K562 (cell line): Measurements from ENCODE around the gene NEU1. TPM values are rescaled to one million over a fixed set of nuclear protein-coding genes. Genes with fewer than 3 reads are reported as not detected.

Source experiments
- ARID3A ChIP-seq: IDR thresholded peaks from 2 replicates; pipeline ENCODE4 v1.6.1; 2012; ENCODE audit warnings: low read depth, low read length, improper control_type of control experiment, borderline replicate concordance
- CHD7 ChIP-seq: fragments of 200-600 bp; sonication (generic); IDR thresholded peaks from one replicate; pipeline ENCODE4 v1.6.1; 2012; ENCODE audit warnings: mild to moderate bottlenecking, low read depth, low read length, inconsistent platforms
- FOS ChIP-seq: IDR thresholded peaks from 3 replicates; pipeline ENCODE4 v1.6.1; 2011; ENCODE audit not compliant: insufficient read length; ENCODE audit errors: extremely low read depth
- MXI1 ChIP-seq: IDR thresholded peaks from 2 replicates; pipeline ENCODE4 v1.6.1; 2011; ENCODE audit warnings: low read depth, mild to moderate bottlenecking, improper control_type of control experiment, low read length
- NFXL1 ChIP-seq: fragments of 450-650 bp; formaldehyde crosslinking; IDR thresholded peaks from 2 replicates; pipeline ENCODE4 v1.4.0; 2021; ENCODE audit warnings: mild to moderate bottlenecking
- NR0B1 ChIP-seq: fragments of 450-650 bp; IDR thresholded peaks from one replicate; pipeline ENCODE4 v1.6.1; 2018; ENCODE audit warnings: mild to moderate bottlenecking, moderate library complexity; ENCODE audit not compliant: partially characterized antibody
- U2AF2 ChIP-seq: fragments of 200-400 bp; formaldehyde crosslinking; optimal IDR thresholded peaks from 2 replicates; pipeline ENCODE3; 2017; ENCODE audit warnings: low read depth, mild to moderate bottlenecking, low read length
- YBX1 ChIP-seq: fragments of 450-650 bp; IDR thresholded peaks from 2 replicates; pipeline ENCODE4 v1.7.1; 2016; ENCODE audit warnings: mild to moderate bottlenecking
- ZEB2 ChIP-seq: fragments of 450-650 bp; IDR thresholded peaks from 2 replicates; pipeline ENCODE4 v1.6.1; 2016
- ZNF184 ChIP-seq: sonication (generic); formaldehyde crosslinking; IDR thresholded peaks from 2 replicates; pipeline ENCODE4 v1.5.0; 2020; ENCODE audit warnings: missing genetic modification reagents
- ZNF23 ChIP-seq: fragments of 250-450 bp; sonication (Bioruptor Pico); IDR thresholded peaks from 2 replicates; pipeline ENCODE4 v1.4.0; 2020; ENCODE audit warnings: mild to moderate bottlenecking
- ZNF431 ChIP-seq: sonication (generic); formaldehyde crosslinking; IDR thresholded peaks from 2 replicates; pipeline ENCODE4 v1.8.0; 2022; ENCODE audit warnings: mild to moderate bottlenecking, missing genetic modification reagents
- polyA plus RNA-seq, 8 experiments: library from polyadenylated mRNA; depleted of rRNA in 4 of 8; stranded (reverse) in 5 of 8; unstranded in 3 of 8; fragments of >200 nt; fragmentation: Nextera tagmentation in 2 of 8; fragmentation: Illumina TruSeq in 1 of 8; extraction: Ambion mirVana in 2 of 8; extraction: Trizol in 1 of 8; gene quantifications; 2 replicates each; pipeline versions ENCODE4 v1.2.1 to v1.2.3, GENCODE V29; 2011 to 2014; ENCODE audit warnings: inconsistent platforms in 1 of 8, missing spikeins in 1 of 8
- total RNA-seq, 7 experiments: library from RNA; depleted of rRNA in 6 of 7; stranded (reverse); fragments of >200 nt in 6 of 7; fragmentation: Illumina TruSeq in 2 of 7; extraction: Trizol in 2 of 7; gene quantifications; 2 replicates each; pipeline versions ENCODE4 v1.2.1 to v1.2.3, GENCODE V29; 2011 to 2021; ENCODE audit warnings: low replicate concordance in 1 of 7
- TF ChIP-seq, protein P1 (sequence below), 2 experiments: fragments of 450-650 bp; conservative IDR thresholded peaks; 2 replicates each; pipeline ENCODE4 v1.6.1; 2017; ENCODE audit warnings: mild to moderate bottlenecking in 2 of 2, moderate library complexity in 2 of 2

NEU1 gene
- total and polyA plus RNA-seq, 9 of the 15 experiments (the other 6 are each of a cell fraction or from before 2014, with no cell fraction given), result 14.8 to 67.8 (median 51.0) TPM

GRCh38 chr6:31826793-31827285 lies 35.8 kb downstream of the NEU1 start (continued):
- TF ChIP-seq CHD7, result no peak
- TF ChIP-seq ZNF184 (CRISPR knock-in tag), result no peak
- no peak for TF ChIP-seq ZEB2
- TF ChIP-seq MXI1, result no peak
- no peak for TF ChIP-seq U2AF2
- TF ChIP-seq FOS, result no peak
- TF ChIP-seq ZNF23 (CRISPR knock-in tag), result peak; percentile 48; the same call in 1 of the 2 replicates
- no peak; the same call in 1 of the 2 replicates for TF ChIP-seq NFXL1 (CRISPR knock-in tag)
- TF ChIP-seq ZNF431, result no peak
- TF ChIP-seq, protein P1, sequence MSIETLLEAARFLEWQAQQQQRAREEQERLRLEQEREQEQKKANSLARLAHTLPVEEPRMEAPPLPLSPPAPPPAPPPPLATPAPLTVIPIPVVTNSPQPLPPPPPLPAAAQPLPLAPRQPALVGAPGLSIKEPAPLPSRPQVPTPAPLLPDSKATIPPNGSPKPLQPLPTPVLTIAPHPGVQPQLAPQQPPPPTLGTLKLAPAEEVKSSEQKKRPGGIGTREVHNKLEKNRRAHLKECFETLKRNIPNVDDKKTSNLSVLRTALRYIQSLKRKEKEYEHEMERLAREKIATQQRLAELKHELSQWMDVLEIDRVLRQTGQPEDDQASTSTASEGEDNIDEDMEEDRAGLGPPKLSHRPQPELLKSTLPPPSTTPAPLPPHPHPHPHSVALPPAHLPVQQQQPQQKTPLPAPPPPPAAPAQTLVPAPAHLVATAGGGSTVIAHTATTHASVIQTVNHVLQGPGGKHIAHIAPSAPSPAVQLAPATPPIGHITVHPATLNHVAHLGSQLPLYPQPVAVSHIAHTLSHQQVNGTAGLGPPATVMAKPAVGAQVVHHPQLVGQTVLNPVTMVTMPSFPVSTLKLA (conservative IDR thresholded peaks at IDR 0.05), result no peak
- TF ChIP-seq NR0B1, result no peak
- no peak for TF ChIP-seq YBX1
- no peak for TF ChIP-seq ARID3A
